ENCODE measurements around the gene TMEFF1. TPM values are rescaled to one million over a fixed set of nuclear protein-coding genes. Genes with fewer than 3 reads are reported as not detected.

Gene TMEFF1
- polyA plus RNA-seq, 1 donor (not counting 4 experiments of a cell fraction or from before 2014, with no cell fraction given) = not detected

- DNase-seq (ENCODE audit: low read depth, low spot score) (no peak), FAIRE-seq (no peak)
- H3K27me3 ChIP-seq (ENCODE audit: control insufficient read depth, extremely low read depth, insufficient read depth, low read length) = no peaks in the 10 kb centered on the region
- H3K36me3 ChIP-seq (ENCODE audit: control insufficient read depth in 2 of 2, extremely low read depth in 1 of 2, insufficient read depth in 2 of 2, low read length in 2 of 2) = no peaks in the 10 kb centered on the region
- no peaks in the 10 kb centered on the region for H3K9me1 ChIP-seq (ENCODE audit: control insufficient read depth, extremely low read depth, insufficient read depth, low read length)
- H3K27ac ChIP-seq (ENCODE audit: control insufficient read depth, insufficient read depth, low read length) = no peak overlapping the region
- H2AFZ ChIP-seq (ENCODE audit: control insufficient read depth, low read length) = no peak overlapping the region
- no peak overlapping the region for H3K9ac ChIP-seq (ENCODE audit: control insufficient read depth, extremely low read depth, insufficient read depth, low read length)
- H3K79me2 ChIP-seq (ENCODE audit: control insufficient read depth, insufficient read depth, low read length) = no peaks in the 10 kb centered on the region
- dilution Hi-C loops (cut with MboI; ENCODE audit: extremely low pct_ligation_motif_present, low sequenced_read_pairs) = loop anchor here (25.0 kb wide), 1 partner anchor 269 kb away; no protein-coding TSS in a partner anchor
- no peaks in the 10 kb centered on the region for H3K9me3 ChIP-seq (ENCODE audit: control insufficient read depth, low read depth, low read length)
- H3K4me3 ChIP-seq (ENCODE audit: control insufficient read depth in 2 of 3, extremely low read depth in 1 of 3, insufficient read depth in 2 of 3, low read depth in 1 of 3, low read length in 3 of 3) = no peak overlapping the region
- H3K4me2 ChIP-seq (ENCODE audit: control insufficient read depth, extremely low read depth, insufficient read depth, low read depth, low read length) = no peak overlapping the region
- H3K4me1 ChIP-seq (ENCODE audit: control insufficient read depth, extremely low read depth, insufficient read depth, low read length) = peaks cover 2% of the 10 kb centered on the region
- TF ChIP-seq EZH2 (IDR thresholded peaks at IDR 0.05; ENCODE audit: low read length) (no peak), CTCF (optimal IDR thresholded peaks at IDR 0.05 in 1 of 3, IDR thresholded peaks at IDR 0.05 in 1 of 3, conservative IDR thresholded peaks at IDR 0.05 in 1 of 3; ENCODE audit: extremely low read depth in 1 of 3, insufficient read depth in 2 of 3, low read length in 3 of 3) (no peak)
- H4K20me1 ChIP-seq (ENCODE audit: control insufficient read depth, extremely low read depth, insufficient read depth, low read length) = no peaks in the 10 kb centered on the region
Measured at GRCh38 chr9:100581661-100582060, 108.7 kb downstream of the TMEFF1 start.

- H3K36me3 ChIP-seq (ENCODE audit: control insufficient read depth in 2 of 2, extremely low read depth in 1 of 2, insufficient read depth in 2 of 2, low read length in 2 of 2) = no peaks in the 10 kb centered on the region
- no peaks in the 10 kb centered on the region for H3K79me2 ChIP-seq (ENCODE audit: control insufficient read depth, insufficient read depth, low read length)
- no peaks in the 10 kb centered on the region for H3K9me3 ChIP-seq (ENCODE audit: control insufficient read depth, low read depth, low read length)
- H4K20me1 ChIP-seq (ENCODE audit: control insufficient read depth, extremely low read depth, insufficient read depth, low read length) = no peaks in the 10 kb centered on the region
- H3K9ac ChIP-seq (ENCODE audit: control insufficient read depth, extremely low read depth, insufficient read depth, low read length) = no peak overlapping the region
- dilution Hi-C loops (cut with MboI; ENCODE audit: extremely low pct_ligation_motif_present, low sequenced_read_pairs) = loop anchor here (25.0 kb wide), 1 partner anchor 271 kb away; no protein-coding TSS in a partner anchor
- H3K27ac ChIP-seq (ENCODE audit: control insufficient read depth, insufficient read depth, low read length) = no peak overlapping the region
- no peak overlapping the region for H3K4me3 ChIP-seq (ENCODE audit: control insufficient read depth in 2 of 3, extremely low read depth in 1 of 3, insufficient read depth in 2 of 3, low read depth in 1 of 3, low read length in 3 of 3)
- H3K4me2 ChIP-seq (ENCODE audit: control insufficient read depth, extremely low read depth, insufficient read depth, low read depth, low read length) = no peak overlapping the region
- H2AFZ ChIP-seq (ENCODE audit: control insufficient read depth, low read length) = no peak overlapping the region
- peaks cover 9% of the 10 kb centered on the region for H3K4me1 ChIP-seq (ENCODE audit: control insufficient read depth, extremely low read depth, insufficient read depth, low read length)
- FAIRE-seq (no peak), DNase-seq (ENCODE audit: low read depth, low spot score) (no peak)
- H3K9me1 ChIP-seq (ENCODE audit: control insufficient read depth, extremely low read depth, insufficient read depth, low read length) = no peaks in the 10 kb centered on the region
- no peak for TF ChIP-seq CTCF (optimal IDR thresholded peaks at IDR 0.05 in 1 of 3, IDR thresholded peaks at IDR 0.05 in 1 of 3, conservative IDR thresholded peaks at IDR 0.05 in 1 of 3; ENCODE audit: extremely low read depth in 1 of 3, insufficient read depth in 2 of 3, low read length in 3 of 3)
- no peak for TF ChIP-seq EZH2 (IDR thresholded peaks at IDR 0.05; ENCODE audit: low read length)
- H3K27me3 ChIP-seq (ENCODE audit: control insufficient read depth, extremely low read depth, insufficient read depth, low read length) = no peaks in the 10 kb centered on the region
Measured at GRCh38 chr9:100583014-100583802, 110.3 kb downstream of the TMEFF1 start.
